B cell (primary cell): ENCODE results near the gene KRT72. TPM values are rescaled to one million over a fixed set of nuclear protein-coding genes. Genes with fewer than 3 reads are reported as not detected.
"Not testable (repeated sequence)": the region's sequence is repeated elsewhere in the genome, so short reads cannot be mapped to it uniquely, and the experiment has no call there.

ENCODE experiments used
- ATAC-seq: fragments of 200-7000 bp; cut with Tn5 transposase; one replicate; pipeline ENCODE4 v1.10.0; 2021; ENCODE audit warnings: low read depth, mild to moderate bottlenecking, moderate number of reproducible peaks, moderate library complexity
- CTCF ChIA-PET: fragments of 350-600 bp; sonication (Branson Sonifier 250); formaldehyde crosslinking; loops from one replicate; lab custom pipeline; 2021; ENCODE audit warnings: antibody characterized with exemption, inconsistent platforms; lab: Charles Lee
- POLR2A ChIA-PET: fragments of 350-600 bp; sonication (Branson Sonifier 250); formaldehyde crosslinking; loops from one replicate; lab custom pipeline; 2021; ENCODE audit warnings: antibody characterized with exemption; lab: Charles Lee
- DNase-seq: peaks from one replicate; pipeline ENCODE4 v3.0.0; 2013
- H2AFZ ChIP-seq: 2 replicates; pipeline ENCODE4 v1.6.1; 2012; ENCODE audit warnings: mild to moderate bottlenecking, low read depth, low read length; ENCODE audit not compliant: insufficient read depth, poor library complexity, severe bottlenecking
- H3K27ac ChIP-seq, 2 donors: 1 replicate in 1 of 2; 2 replicates in 1 of 2; pipeline ENCODE4 v1.5.1; 2012 to 2013; ENCODE audit warnings: low read length in 2 of 2, mild to moderate bottlenecking in 2 of 2, moderate library complexity in 1 of 2
- H3K27me3 ChIP-seq, 4 experiments: fragments of 200-600 bp in 1 of 4; sonication (generic) in 1 of 4; replicated peaks in 1 of 4; 1 replicate in 2 of 4; 2 replicates in 2 of 4; pipeline versions ENCODE4 v1.6.1 to v1.7.0; 2013 to 2016; ENCODE audit warnings: low read length in 3 of 4, mild to moderate bottlenecking in 2 of 4, mixed read lengths in 1 of 4, moderate library complexity in 1 of 4; ENCODE audit not compliant: insufficient read depth in 4 of 4, control insufficient read depth in 3 of 4; ENCODE audit errors: control extremely low read depth in 1 of 4
- H3K36me3 ChIP-seq, 2 experiments: replicated peaks in 1 of 2; 1 replicate in 1 of 2; 2 replicates in 1 of 2; pipeline versions ENCODE4 v1.6.1 to v1.7.1; 2013; ENCODE audit warnings: low read length in 1 of 2; ENCODE audit not compliant: insufficient read depth in 2 of 2, control insufficient read depth in 1 of 2; ENCODE audit errors: control extremely low read depth in 1 of 2, extremely low read depth in 1 of 2
- H3K4me1 ChIP-seq, 2 donors: fragments of 200-600 bp in 1 of 2; sonication (generic) in 1 of 2; 1 replicate in 1 of 2; 2 replicates in 1 of 2; pipeline versions ENCODE4 v1.5.1 to v1.6.1; 2013 to 2017; ENCODE audit warnings: low read length in 2 of 2; ENCODE audit not compliant: control insufficient read depth in 2 of 2, insufficient read depth in 2 of 2
- H3K4me2 ChIP-seq: replicated peaks from 2 replicates; pipeline ENCODE3; 2012; ENCODE audit warnings: mild to moderate bottlenecking, low read depth, low read length; ENCODE audit not compliant: poor library complexity, severe bottlenecking
- H3K4me3 ChIP-seq, 5 experiments: fragments of 200-600 bp in 1 of 5; sonication (generic) in 1 of 5; 1 replicate in 3 of 5; 2 replicates in 2 of 5; pipeline versions ENCODE4 v1.5.1 to v1.7.0; 2011 to 2016; ENCODE audit warnings: low read length in 4 of 5, mild to moderate bottlenecking in 4 of 5, low read depth in 2 of 5, control low read depth in 1 of 5, moderate library complexity in 1 of 5; ENCODE audit not compliant: insufficient read depth in 1 of 5; ENCODE audit errors: control extremely low read depth in 1 of 5, extremely low read depth in 1 of 5
- H3K79me2 ChIP-seq: fragments of 200-600 bp; sonication (generic); one replicate; pipeline ENCODE4 v1.6.0; 2016; ENCODE audit warnings: low read length; ENCODE audit not compliant: control insufficient read depth, insufficient read depth
- H3K9ac ChIP-seq: fragments of 200-600 bp; sonication (generic); 2 replicates; pipeline ENCODE4 v1.6.1; 2017; ENCODE audit warnings: mild to moderate bottlenecking, low read length, moderate library complexity
- H3K9me3 ChIP-seq, 3 donors: one replicate each; pipeline versions ENCODE4 v1.6.1 to v1.7.1; 2013; ENCODE audit warnings: low read length in 2 of 3; ENCODE audit not compliant: control insufficient read depth in 2 of 3, insufficient read depth in 1 of 3; ENCODE audit errors: control extremely low read depth in 1 of 3
- H4K20me1 ChIP-seq: 2 replicates; pipeline ENCODE4 v1.6.0; 2012; ENCODE audit warnings: mild to moderate bottlenecking, low read length; ENCODE audit not compliant: insufficient read depth, control insufficient read depth, poor library complexity, severe bottlenecking
- H3K27ac Mint-ChIP-seq: one replicate; pipeline ENCODE4 v1.8.0; 2021; ENCODE audit warnings: mixed read lengths
- H3K27me3 Mint-ChIP-seq: one replicate; pipeline ENCODE4 v1.8.0; 2021; ENCODE audit warnings: mixed read lengths
- H3K4me1 Mint-ChIP-seq: one replicate; pipeline ENCODE4 v1.8.0; 2021; ENCODE audit warnings: mixed read lengths
- H3K4me3 Mint-ChIP-seq: one replicate; pipeline ENCODE4 v1.8.0; 2021; ENCODE audit warnings: mixed read lengths
- H3K9me3 Mint-ChIP-seq: one replicate; pipeline ENCODE4 v1.8.0; 2022; ENCODE audit warnings: mixed read lengths; ENCODE audit not compliant: insufficient read depth
- CTCF ChIP-seq: fragments of 200-600 bp; IDR thresholded peaks from one replicate; pipeline ENCODE4 v1.8.0; 2022; ENCODE audit warnings: antibody characterized with exemption, mild to moderate bottlenecking
- EZH2 ChIP-seq: IDR thresholded peaks from 2 replicates; pipeline ENCODE4 v1.6.1; 2012; ENCODE audit warnings: borderline replicate concordance, low read depth, mild to moderate bottlenecking, moderate library complexity, low read length; ENCODE audit not compliant: insufficient read depth, poor library complexity, severe bottlenecking
- WGBS: methylation state at CpG from one replicate; pipeline ENCODE4 v1.1.5; 2013; ENCODE audit warnings: missing lambda C conversion rate; ENCODE audit not compliant: insufficient coverage; 5-methylcytosine and 5-hydroxymethylcytosine counted together
- intact Hi-C: fragments of 100-400 bp; cut with micrococcal nuclease; formaldehyde crosslinking; loops from one replicate; pipeline ENCODE4 v1.10.0; 2022
- polyA plus RNA-seq: library from polyadenylated mRNA; depleted of rRNA; stranded (reverse); fragments of >200 nt; gene quantifications from 2 replicates; pipeline ENCODE4 v1.2.3, GENCODE V29; 2012
- total RNA-seq, 2 donors: library from RNA; stranded (reverse); fragments of 120-200 nt in 1 of 2; gene quantifications; 1 replicate in 1 of 2; 2 replicates in 1 of 2; pipeline versions ENCODE4 v1.2.3 to v1.2.4, GENCODE V29; 2013 to 2022

The KRT72 gene
- total and polyA plus RNA-seq, 2 donors (not counting 1 experiment from before 2014, with no cell fraction given) = 0.04 TPM; not detected in 1

GRCh38 chr12:52598966-52599365 lies 2.3 kb downstream of the KRT72 start:
- ATAC-seq = no peak
- peaks cover 44% of the 10 kb centered on the region for H3K27me3 Mint-ChIP-seq
- no peaks in the 10 kb centered on the region for H3K9me3 ChIP-seq
- H3K27me3 ChIP-seq = peaks cover 0 to 14% (median 6%) of the 10 kb centered on the region in 4 experiments
- no peak overlapping the region for H3K27ac ChIP-seq
- no peak overlapping the region for H3K4me2 ChIP-seq
- no peak overlapping the region for H3K4me3 Mint-ChIP-seq
- no peak for TF ChIP-seq EZH2
- no peak for TF ChIP-seq CTCF
- no peaks in the 10 kb centered on the region for H3K4me1 Mint-ChIP-seq
- H3K36me3 ChIP-seq = no peaks in the 10 kb centered on the region
- CTCF ChIA-PET = interaction anchor here (1.5 kb wide), 1 partner anchor 45 kb away, joined by 4 read pairs; no protein-coding TSS in a partner anchor
- no peaks in the 10 kb centered on the region for H3K4me1 ChIP-seq
- H3K9me3 Mint-ChIP-seq = no peaks in the 10 kb centered on the region
- no peak for DNase-seq
- intact Hi-C loops = no loop called here
- no peak overlapping the region for H3K9ac ChIP-seq
- POLR2A ChIA-PET = no interaction called here
- H3K79me2 ChIP-seq = no peaks in the 10 kb centered on the region
- no peak overlapping the region for H3K27ac Mint-ChIP-seq
- 87% methylated on average over 5 of the region's 5 CpGs for WGBS
- H2AFZ ChIP-seq = no peak overlapping the region
- no peak overlapping the region for H3K4me3 ChIP-seq
- H4K20me1 ChIP-seq = no peaks in the 10 kb centered on the region

- H3K36me3 ChIP-seq, H3K27me3 ChIP-seq, H3K4me2 ChIP-seq, H4K20me1 ChIP-seq, POLR2A ChIA-PET, CTCF ChIA-PET, H3K4me3 Mint-ChIP-seq, H3K9ac ChIP-seq, H3K9me3 ChIP-seq, H3K79me2 ChIP-seq, H3K9me3 Mint-ChIP-seq, H3K27ac Mint-ChIP-seq, intact Hi-C loops, DNase-seq, H3K27ac ChIP-seq, ATAC-seq, H3K4me3 ChIP-seq, H2AFZ ChIP-seq, H3K4me1 ChIP-seq, H3K4me1 Mint-ChIP-seq: not testable (repeated sequence)
- peaks cover 38% of the 10 kb centered on the region for H3K27me3 Mint-ChIP-seq
- 100% methylated on average over 1 of the region's 4 CpGs for WGBS
These were observed 7.0 kb downstream of the KRT72 start for GRCh38 chr12:52594237-52594636.
